ENCODE data around the gene CCDC148.

CCDC148 gene

DNA sequence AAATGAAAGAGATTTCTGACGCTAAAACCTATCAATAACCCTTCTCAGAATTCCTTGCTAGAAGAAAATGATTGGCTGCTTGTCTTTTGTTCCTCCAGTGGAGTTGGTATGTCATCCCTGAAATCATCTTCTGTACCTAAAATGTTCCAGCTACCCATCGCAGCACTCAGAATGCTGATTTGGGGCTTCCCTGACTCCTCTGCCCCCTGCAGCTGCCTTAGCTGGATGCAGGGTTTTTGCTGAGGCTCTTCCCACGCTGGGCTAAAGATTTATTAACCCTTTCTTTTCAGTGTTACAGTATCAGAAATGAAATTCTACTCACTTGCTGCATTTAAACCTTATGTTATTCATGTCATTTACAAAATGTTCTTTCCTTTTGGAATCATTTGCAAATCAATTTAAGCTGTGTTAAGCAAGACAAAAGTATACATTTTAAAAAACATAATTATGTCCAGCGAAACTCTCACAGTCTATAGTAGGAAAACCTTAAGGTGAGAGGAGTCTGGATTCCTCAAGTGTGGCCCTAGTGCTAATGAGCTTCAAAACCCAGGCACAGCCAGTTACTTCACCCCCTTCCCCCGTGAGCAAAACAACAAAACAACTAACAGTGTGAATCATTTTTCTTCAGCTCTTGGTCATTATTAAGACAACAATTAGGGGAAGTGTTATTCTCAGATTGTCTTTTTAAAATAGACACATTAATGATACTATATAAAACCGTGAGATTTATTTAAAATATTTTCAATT lies 33.0 kb upstream of the CCDC148 start:
- DNase-seq (ENCODE audit: low read depth), result no peak
- H3K4me3 ChIP-seq (replicated peaks; ENCODE audit: low read depth, low read length), result no peak overlapping the region
- TF ChIP-seq CTCF (IDR thresholded peaks at IDR 0.05; ENCODE audit: low read length, missing control alignments), result no peak

GRCh38 chr2:158488442-158489216 lies 32.1 kb upstream of the CCDC148 start:
- DNase-seq (ENCODE audit: low read depth), result no peak
- no peak overlapping the region for H3K4me3 ChIP-seq (replicated peaks; ENCODE audit: low read depth, low read length)
- no peak for TF ChIP-seq CTCF (IDR thresholded peaks at IDR 0.05; ENCODE audit: low read length, missing control alignments)

DNA sequence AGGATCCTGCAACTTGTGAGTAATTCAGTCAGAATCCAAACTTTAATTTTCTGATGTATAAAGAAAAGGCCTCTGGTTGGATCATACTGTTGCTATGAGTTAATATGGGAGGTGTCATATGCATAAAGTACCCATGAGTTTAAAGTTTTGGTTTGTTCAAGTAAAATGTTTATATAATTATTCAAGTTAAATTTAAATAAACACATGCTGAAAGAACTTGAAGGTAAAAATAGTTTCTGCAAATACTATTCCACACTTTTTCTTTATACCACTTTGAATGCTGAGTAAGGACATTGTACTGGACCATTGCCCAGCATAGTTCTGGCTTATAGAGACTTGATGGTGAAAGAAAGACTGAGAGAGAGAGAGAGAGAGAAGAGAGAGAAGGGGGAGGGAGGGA lies 30.9 kb upstream of the CCDC148 start:
- DNase-seq (ENCODE audit: low read depth), result peak; percentile 82
- H3K4me3 ChIP-seq (replicated peaks; ENCODE audit: low read depth, low read length), result no peak overlapping the region
- no peak for TF ChIP-seq CTCF (IDR thresholded peaks at IDR 0.05; ENCODE audit: low read length, missing control alignments)

DNA sequence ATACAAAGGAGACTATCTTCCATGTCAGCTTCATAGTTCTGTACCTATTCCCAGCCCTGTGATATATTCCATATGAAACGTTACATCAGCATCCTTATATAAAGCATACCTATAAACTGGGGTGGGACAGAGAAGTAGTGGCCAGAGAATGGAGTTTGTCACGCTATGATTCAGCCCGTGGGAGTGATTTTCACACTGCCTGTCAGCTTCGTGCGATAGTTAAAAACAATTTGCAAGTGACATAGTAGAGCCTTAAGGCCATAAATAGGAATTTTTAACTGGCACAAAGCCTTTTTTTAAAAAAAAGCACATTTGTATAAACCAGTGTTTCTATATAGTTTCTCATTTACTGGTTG lies 30.4 kb upstream of the CCDC148 start:
- no peak overlapping the region for H3K4me3 ChIP-seq (replicated peaks; ENCODE audit: low read depth, low read length)
- no peak for TF ChIP-seq CTCF (IDR thresholded peaks at IDR 0.05; ENCODE audit: low read length, missing control alignments)
- DNase-seq (ENCODE audit: low read depth), result peak; percentile 59

DNA sequence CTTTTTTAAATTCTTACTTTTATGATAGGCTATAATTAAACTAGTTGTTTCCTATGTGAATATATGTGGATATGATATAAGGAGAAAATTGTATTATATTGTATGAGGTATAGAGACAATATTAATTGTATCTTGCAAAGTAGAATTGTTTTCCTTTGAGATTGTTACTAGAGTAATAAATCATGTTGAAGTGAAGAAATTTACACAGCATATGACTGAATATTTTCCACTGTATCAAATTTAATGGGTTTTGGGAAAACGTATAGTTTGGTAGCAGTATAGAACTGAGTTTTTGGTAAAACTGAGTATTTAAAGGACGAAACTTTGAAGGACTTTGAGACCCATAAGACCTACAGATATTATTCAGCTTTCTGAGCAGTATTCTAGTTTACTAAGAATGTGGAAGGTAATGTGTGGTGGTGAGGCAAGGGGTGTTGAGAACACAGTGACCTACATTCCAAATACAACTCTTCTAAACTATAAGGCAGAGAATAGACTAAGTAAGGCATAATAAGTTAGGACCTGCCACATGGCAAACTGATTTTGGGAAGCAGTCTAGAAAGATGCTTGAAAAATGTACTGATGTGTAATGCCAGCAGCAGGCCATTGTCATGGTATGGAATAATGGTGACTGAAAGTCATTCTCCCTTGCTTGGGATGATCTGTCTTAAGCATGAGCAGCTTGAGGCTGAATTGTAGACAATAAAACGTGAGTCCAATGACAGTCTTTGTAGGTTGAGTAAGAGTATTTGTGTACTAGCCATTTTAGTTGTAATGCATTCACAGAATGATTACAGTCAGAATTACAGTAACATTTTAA lies 29.8 kb upstream of the CCDC148 start:
- no peak overlapping the region for H3K4me3 ChIP-seq (replicated peaks; ENCODE audit: low read depth, low read length)
- no peak for DNase-seq (ENCODE audit: low read depth)
- no peak for TF ChIP-seq CTCF (IDR thresholded peaks at IDR 0.05; ENCODE audit: low read length, missing control alignments)

- no peak overlapping the region for H3K4me3 ChIP-seq (replicated peaks; ENCODE audit: low read depth, low read length)
- no peak for DNase-seq (ENCODE audit: low read depth)
- no peak for TF ChIP-seq CTCF (IDR thresholded peaks at IDR 0.05; ENCODE audit: low read length, missing control alignments)
Measured at GRCh38 chr2:158484892-158485556, 28.5 kb upstream of the CCDC148 start.

Measured in fibroblast of pulmonary artery (primary cell).